Endothelial cell of umbilical vein (primary cell): ENCODE measurements around the gene COL19A1. TPM values are rescaled to one million over a fixed set of nuclear protein-coding genes. Genes with fewer than 3 reads are reported as not detected.

ENCODE experiments used
- BruUV-seq: library from RNA; stranded (reverse); fragments of 400-500 nt; replicated peaks from 2 replicates; lab custom pipeline; 2021; lab: Mats Ljungman, UMichigan
- CTCF ChIA-PET: fragments of 300-600, 350-600 bp; sonication (Branson Sonifier 250); formaldehyde crosslinking; loops from one replicate; lab custom pipeline; 2021; ENCODE audit warnings: antibody characterized with exemption, inconsistent platforms; lab: Charles Lee
- POLR2A ChIA-PET: fragments of 300-600, 350-600 bp; sonication (Branson Sonifier 250); formaldehyde crosslinking; loops from one replicate; lab custom pipeline; 2021; ENCODE audit warnings: antibody characterized with exemption, inconsistent platforms; lab: Charles Lee
- DNase-seq: peaks from one replicate; pipeline ENCODE4 v3.0.0-alpha.2; 2011; ENCODE audit warnings: low read depth, low spot score
- FAIRE-seq: peaks from 2 replicates; lab custom pipeline; 2011; peaks lifted over from hg19 to GRCh38; lab: Jason Lieb, UNC
- H2AFZ ChIP-seq: 2 replicates; pipeline ENCODE4 v1.6.0; 2012; ENCODE audit warnings: low read depth, low read length, control low read depth, inconsistent platforms
- H3K27ac ChIP-seq: 2 replicates; pipeline ENCODE4 v1.5.1; 2011; ENCODE audit warnings: low read depth, mild to moderate bottlenecking, control low read depth, low read length, moderate library complexity; ENCODE audit not compliant: insufficient read depth
- H3K27me3 ChIP-seq, 2 experiments: 2 replicates each; pipeline versions ENCODE4 v1.6.0 to v1.6.1; 2011; ENCODE audit warnings: low read length in 2 of 2, mixed read lengths in 1 of 2; ENCODE audit not compliant: control insufficient read depth in 2 of 2, insufficient read depth in 2 of 2
- H3K36me3 ChIP-seq, 2 experiments: 2 replicates in 1 of 2; 3 replicates in 1 of 2; pipeline ENCODE4 v1.5.1; 2011; ENCODE audit warnings: low read length in 2 of 2, mild to moderate bottlenecking in 1 of 2, moderate library complexity in 1 of 2; ENCODE audit not compliant: control insufficient read depth in 2 of 2, insufficient read depth in 2 of 2; ENCODE audit errors: extremely low read depth in 1 of 2
- H3K4me1 ChIP-seq: 3 replicates; pipeline ENCODE4 v1.5.1; 2011; ENCODE audit warnings: mild to moderate bottlenecking, low read length; ENCODE audit not compliant: control insufficient read depth, insufficient read depth; ENCODE audit errors: extremely low read depth
- H3K4me2 ChIP-seq: 2 replicates; pipeline ENCODE4 v1.6.1; 2011; ENCODE audit warnings: low read length, control low read depth, mixed read lengths; ENCODE audit not compliant: insufficient read depth
- H3K4me3 ChIP-seq, 3 experiments: fragments of 200-600 bp in 1 of 3; sonication (generic), shearing (Covaris generic) in 1 of 3; replicated peaks in 1 of 3; 2 replicates each; pipeline ENCODE4 v1.5.1; 2011 to 2016; ENCODE audit warnings: control low read depth in 3 of 3, low read length in 3 of 3, mild to moderate bottlenecking in 2 of 3, inconsistent platforms in 1 of 3, low read depth in 1 of 3, moderate library complexity in 1 of 3; ENCODE audit not compliant: insufficient read depth in 1 of 3
- H3K79me2 ChIP-seq: 2 replicates; pipeline ENCODE4 v1.6.0; 2012; ENCODE audit warnings: low read length, inconsistent platforms; ENCODE audit not compliant: control insufficient read depth, insufficient read depth
- H3K9ac ChIP-seq: replicated peaks from 2 replicates; pipeline ENCODE3; 2011; ENCODE audit warnings: low read length, control low read depth; ENCODE audit not compliant: insufficient read depth; ENCODE audit errors: extremely low read depth
- H3K9me1 ChIP-seq: replicated peaks from 3 replicates; pipeline ENCODE4 v1.6.0; 2011; ENCODE audit warnings: mild to moderate bottlenecking, low read length; ENCODE audit not compliant: control insufficient read depth, insufficient read depth; ENCODE audit errors: extremely low read depth
- H3K9me3 ChIP-seq: replicated peaks from 2 replicates; pipeline ENCODE4 v1.5.1; 2012; ENCODE audit warnings: low read length, inconsistent platforms; ENCODE audit not compliant: control insufficient read depth, insufficient read depth
- H4K20me1 ChIP-seq: replicated peaks from 2 replicates; pipeline ENCODE3; 2011; ENCODE audit warnings: mild to moderate bottlenecking, low read length; ENCODE audit not compliant: control insufficient read depth, insufficient read depth; ENCODE audit errors: extremely low read depth
- CTCF ChIP-seq, 2 donors: IDR thresholded peaks; 1 replicate in 1 of 2; 2 replicates in 1 of 2; pipeline ENCODE4 v1.5.1; 2011; ENCODE audit warnings: low read length in 2 of 2, mild to moderate bottlenecking in 2 of 2, moderate library complexity in 2 of 2, control low read depth in 1 of 2, inconsistent platforms in 1 of 2, low read depth in 1 of 2; ENCODE audit not compliant: insufficient read depth in 1 of 2; ENCODE audit errors: extremely low read depth in 1 of 2
- EZH2 ChIP-seq: IDR thresholded peaks from 2 replicates; pipeline ENCODE4 v1.6.1; 2012; ENCODE audit warnings: borderline replicate concordance, low read depth, mild to moderate bottlenecking, moderate library complexity, low read length, inconsistent platforms; ENCODE audit not compliant: severe bottlenecking
- FOS ChIP-seq: IDR thresholded peaks from 2 replicates; pipeline ENCODE4 v1.6.1; 2011; ENCODE audit warnings: mild to moderate bottlenecking, low read length, moderate library complexity, borderline replicate concordance; ENCODE audit not compliant: insufficient read depth
- GATA2 ChIP-seq: IDR thresholded peaks from 2 replicates; pipeline ENCODE4 v1.7.0; 2011; ENCODE audit warnings: low read depth, mild to moderate bottlenecking, moderate library complexity, mixed read lengths, low read length; ENCODE audit not compliant: insufficient read length, insufficient read depth
- JUN ChIP-seq: IDR thresholded peaks from 2 replicates; pipeline ENCODE4 v1.6.1; 2011; ENCODE audit warnings: borderline replicate concordance, low read depth; ENCODE audit not compliant: insufficient read length, insufficient read depth
- MAX ChIP-seq: IDR thresholded peaks from 2 replicates; pipeline ENCODE4 v1.6.1; 2011; ENCODE audit not compliant: insufficient read depth, insufficient read length
- MYC ChIP-seq: IDR thresholded peaks from one replicate; pipeline ENCODE4 v1.6.1; 2011; ENCODE audit warnings: mild to moderate bottlenecking, low read depth, low read length
- POLR2A ChIP-seq: IDR thresholded peaks from 2 replicates; pipeline ENCODE4 v1.6.1; 2012; ENCODE audit warnings: low read depth, mild to moderate bottlenecking, control low read depth, low read length
- POLR2AphosphoS5 ChIP-seq: IDR thresholded peaks from 2 replicates; pipeline ENCODE4 v1.6.1; 2012; ENCODE audit warnings: low read depth, mild to moderate bottlenecking, control low read depth, low read length, moderate library complexity; ENCODE audit not compliant: insufficient read depth
- dilution Hi-C: fragments of 300-500 bp; cut with MboI; formaldehyde crosslinking; loops from one replicate; pipeline ENCODE4 v1.15.0; 2019; ENCODE audit warnings: low sequenced_read_pairs; ENCODE audit not compliant: extremely low pct_ligation_motif_present
- intact Hi-C: fragments of 100-400 bp; cut with micrococcal nuclease; formaldehyde crosslinking; loops from one replicate; pipeline ENCODE4 v1.10.0; 2022
- polyA plus RNA-seq, 4 experiments: library from polyadenylated mRNA; depleted of rRNA in 3 of 4; stranded (reverse) in 3 of 4; unstranded in 1 of 4; fragments of >200 nt; gene quantifications; 2 replicates each; pipeline versions ENCODE4 v1.2.1 to v1.2.3, GENCODE V29; 2011 to 2012; ENCODE audit warnings: missing spikeins in 1 of 4
- total RNA-seq: library from RNA; stranded (reverse); gene quantifications from 2 replicates; pipeline ENCODE4 v1.2.3, GENCODE V29; 2021

Gene COL19A1
- total and polyA plus RNA-seq, 2 donors (not counting 3 experiments of a cell fraction or from before 2014, with no cell fraction given), result not detected

GRCh38 chr6:70241991-70242420, 375.6 kb downstream of the COL19A1 start:
- no peak overlapping the region for H3K4me3 ChIP-seq
- FAIRE-seq (no peak), DNase-seq (no peak)
- intact Hi-C loops (no loop called here), dilution Hi-C loops (no loop called here)
- H3K27me3 ChIP-seq, result no peaks in the 10 kb centered on the region
- no peaks in the 10 kb centered on the region for H4K20me1 ChIP-seq
- no peak overlapping the region for H3K27ac ChIP-seq
- no TSS peak for BruUV-seq
- H3K36me3 ChIP-seq, result no peaks in the 10 kb centered on the region
- ChIA-PET CTCF (no interaction called here), POLR2A (no interaction called here)
- no peaks in the 10 kb centered on the region for H3K79me2 ChIP-seq
- no peak overlapping the region for H2AFZ ChIP-seq
- no peaks in the 10 kb centered on the region for H3K9me1 ChIP-seq
- TF ChIP-seq GATA2 (no peak), JUN (no peak), POLR2AphosphoS5 (no peak), CTCF (IDR thresholded peaks at IDR 0.05; ENCODE audit: extremely low read depth in 1 of 2, insufficient read depth in 1 of 2, low read depth in 1 of 2, low read length in 2 of 2) (no peak), EZH2 (no peak), FOS (no peak), POLR2A (no peak), MYC (no peak), MAX (no peak)
- no peaks in the 10 kb centered on the region for H3K4me1 ChIP-seq
- no peak overlapping the region for H3K9ac ChIP-seq
- no peaks in the 10 kb centered on the region for H3K9me3 ChIP-seq
- H3K4me2 ChIP-seq, result no peak overlapping the region
